Trophoblast cell (in vitro differentiated cells and primary cell): ENCODE measurements around the gene RASAL2.
A peak's percentile ranks its signal among the peaks of the same experiment; 100 is the strongest.

ENCODE experiments used
- DNase-seq, 2 donors: peaks; one replicate each; pipeline ENCODE4 v3.0.0-alpha.2; 2016
- H2AFZ ChIP-seq: 2 replicates; pipeline ENCODE4 v1.6.1; 2013; ENCODE audit warnings: low read length, moderate library complexity, mild to moderate bottlenecking; ENCODE audit not compliant: insufficient read depth, poor library complexity
- H2AK5ac ChIP-seq: 2 replicates; pipeline ENCODE4 v1.6.1; 2013; ENCODE audit warnings: mild to moderate bottlenecking, low read length
- H2BK120ac ChIP-seq: 2 replicates; pipeline ENCODE4 v1.6.1; 2013; ENCODE audit warnings: low read length, mild to moderate bottlenecking, moderate library complexity; ENCODE audit not compliant: insufficient read depth, poor library complexity
- H2BK12ac ChIP-seq: 2 replicates; pipeline ENCODE4 v1.6.1; 2013; ENCODE audit warnings: mild to moderate bottlenecking, low read length, moderate library complexity
- H2BK5ac ChIP-seq: 2 replicates; pipeline ENCODE4 v1.6.1; 2013; ENCODE audit warnings: low read length, low read depth, moderate library complexity, mild to moderate bottlenecking; ENCODE audit not compliant: poor library complexity
- H3K14ac ChIP-seq: 2 replicates; pipeline ENCODE4 v1.6.1; 2013; ENCODE audit warnings: mild to moderate bottlenecking, low read length
- H3K18ac ChIP-seq: 2 replicates; pipeline ENCODE4 v1.6.1; 2013; ENCODE audit warnings: mild to moderate bottlenecking, low read length
- H3K23ac ChIP-seq: 2 replicates; pipeline ENCODE4 v1.6.1; 2013; ENCODE audit warnings: low read length
- H3K27ac ChIP-seq: 2 replicates; pipeline ENCODE4 v1.5.1; 2013; ENCODE audit warnings: low read depth, mild to moderate bottlenecking, inconsistent platforms, low read length, moderate library complexity
- H3K27me3 ChIP-seq: 2 replicates; pipeline ENCODE4 v1.6.1; 2013; ENCODE audit warnings: inconsistent platforms, mild to moderate bottlenecking, low read length, moderate library complexity; ENCODE audit not compliant: insufficient read depth
- H3K36me3 ChIP-seq, 2 experiments: 1 replicate in 1 of 2; 2 replicates in 1 of 2; pipeline ENCODE4 v1.6.1; 2013; ENCODE audit warnings: low read length in 2 of 2, mild to moderate bottlenecking in 2 of 2, moderate library complexity in 1 of 2; ENCODE audit not compliant: insufficient read depth in 2 of 2, control insufficient read depth in 1 of 2
- H3K4ac ChIP-seq: 2 replicates; pipeline ENCODE4 v1.6.1; 2013; ENCODE audit warnings: low read depth, mild to moderate bottlenecking, low read length, moderate library complexity
- H3K4me1 ChIP-seq, 2 experiments: 1 replicate in 1 of 2; 2 replicates in 1 of 2; pipeline ENCODE4 v1.6.1; 2013; ENCODE audit warnings: low read length in 2 of 2, mild to moderate bottlenecking in 2 of 2, moderate library complexity in 1 of 2; ENCODE audit not compliant: insufficient read depth in 2 of 2, control insufficient read depth in 1 of 2
- H3K4me2 ChIP-seq: 2 replicates; pipeline ENCODE4 v1.6.1; 2013; ENCODE audit warnings: inconsistent platforms, mild to moderate bottlenecking, low read length, moderate library complexity
- H3K4me3 ChIP-seq: 2 replicates; pipeline ENCODE4 v1.5.1; 2013; ENCODE audit warnings: mild to moderate bottlenecking, low read depth, low read length, inconsistent platforms
- H3K79me1 ChIP-seq: one replicate; pipeline ENCODE4 v1.6.1; 2013; ENCODE audit warnings: low read length
- H3K79me2 ChIP-seq: 2 replicates; pipeline ENCODE4 v1.6.1; 2013; ENCODE audit warnings: low read length, mild to moderate bottlenecking; ENCODE audit not compliant: control insufficient read depth, insufficient read depth, poor library complexity
- H3K9ac ChIP-seq: 2 replicates; pipeline ENCODE4 v1.6.1; 2013; ENCODE audit warnings: mild to moderate bottlenecking, low read length
- H3K9me3 ChIP-seq: 2 replicates; pipeline ENCODE4 v1.6.1; 2013; ENCODE audit warnings: low read depth, mild to moderate bottlenecking, control low read depth, inconsistent platforms, low read length; ENCODE audit not compliant: insufficient read depth
- H4K12ac ChIP-seq: 2 replicates; pipeline ENCODE4 v1.6.1; 2013; ENCODE audit warnings: low read depth, mild to moderate bottlenecking, low read length, moderate library complexity
- H4K8ac ChIP-seq: 2 replicates; pipeline ENCODE4 v1.6.1; 2013; ENCODE audit warnings: low read depth, mild to moderate bottlenecking, low read length, moderate library complexity
- H4K91ac ChIP-seq: one replicate; pipeline ENCODE4 v1.6.1; 2013; ENCODE audit warnings: low read depth, mild to moderate bottlenecking, low read length, moderate library complexity
- WGBS: extraction: QIAGEN DNeasy Blood & Tissue Kit; methylation state at CpG from one replicate; pipeline ENCODE4 v1.1.7; 2013; ENCODE audit warnings: missing lambda C conversion rate; ENCODE audit not compliant: insufficient read length, insufficient coverage; ENCODE audit errors: extremely low coverage; 5-methylcytosine and 5-hydroxymethylcytosine counted together

Gene RASAL2

DNA sequence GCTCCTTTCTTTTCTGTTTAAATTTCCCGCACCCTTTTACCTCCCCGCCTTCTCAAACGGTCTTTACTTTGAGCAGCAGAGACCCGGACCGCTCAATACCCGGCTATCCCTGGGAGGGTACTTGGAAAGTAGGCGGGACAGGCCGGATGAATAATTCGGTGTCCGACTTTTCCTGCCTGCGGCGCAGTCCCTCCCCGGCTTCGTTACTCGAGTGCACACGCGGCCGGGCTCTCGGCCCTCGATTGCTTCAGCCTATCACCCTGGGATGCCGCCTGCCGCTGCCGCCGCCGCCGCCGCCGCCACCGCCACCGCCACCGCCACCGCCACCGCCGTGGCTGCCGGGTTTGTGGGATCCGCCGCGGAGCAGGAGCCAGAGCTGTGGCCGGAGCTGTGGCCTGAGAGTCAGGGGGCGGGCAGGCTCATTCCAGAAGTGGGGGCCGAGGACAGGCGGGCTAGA, 382 bp upstream of the RASAL2 start:
- peak overlapping the region; percentile 88 for H3K4me2 ChIP-seq
- peak overlapping the region; percentile 97 for H4K91ac ChIP-seq
- H3K4ac ChIP-seq = peak overlapping the region; percentile 89
- peaks cover 16% of the 10 kb centered on the region for H3K79me1 ChIP-seq
- no peaks in the 10 kb centered on the region for H3K9me3 ChIP-seq
- H2BK120ac ChIP-seq = peak overlapping the region; percentile 94
- peak overlapping the region; percentile 86 for H2BK12ac ChIP-seq
- peak overlapping the region; percentile 93 for H2AFZ ChIP-seq
- peak overlapping the region; percentile 79 for H3K9ac ChIP-seq
- peak overlapping the region; percentile 82 for H4K8ac ChIP-seq
- H3K18ac ChIP-seq = peak overlapping the region; percentile 97
- no peaks in the 10 kb centered on the region for H3K27me3 ChIP-seq
- peak overlapping the region; percentile 98 for H3K14ac ChIP-seq
- no peak overlapping the region for H3K23ac ChIP-seq
- H4K12ac ChIP-seq = peak overlapping the region; percentile 86
- peak; percentile 97 to 99 for DNase-seq
- no peak overlapping the region for H2AK5ac ChIP-seq
- H2BK5ac ChIP-seq = peak overlapping the region; percentile 91
- H3K4me1 ChIP-seq = peaks cover 0 to 1% of the 10 kb centered on the region in 2 experiments
- H3K79me2 ChIP-seq = peaks cover 11% of the 10 kb centered on the region
- peak overlapping the region; percentile 99 for H3K27ac ChIP-seq
- H3K4me3 ChIP-seq = peak overlapping the region; percentile 100
- WGBS = no CpG with 5 or more reads among the region's 42 CpGs
- no peaks in the 10 kb centered on the region for H3K36me3 ChIP-seq

DNA sequence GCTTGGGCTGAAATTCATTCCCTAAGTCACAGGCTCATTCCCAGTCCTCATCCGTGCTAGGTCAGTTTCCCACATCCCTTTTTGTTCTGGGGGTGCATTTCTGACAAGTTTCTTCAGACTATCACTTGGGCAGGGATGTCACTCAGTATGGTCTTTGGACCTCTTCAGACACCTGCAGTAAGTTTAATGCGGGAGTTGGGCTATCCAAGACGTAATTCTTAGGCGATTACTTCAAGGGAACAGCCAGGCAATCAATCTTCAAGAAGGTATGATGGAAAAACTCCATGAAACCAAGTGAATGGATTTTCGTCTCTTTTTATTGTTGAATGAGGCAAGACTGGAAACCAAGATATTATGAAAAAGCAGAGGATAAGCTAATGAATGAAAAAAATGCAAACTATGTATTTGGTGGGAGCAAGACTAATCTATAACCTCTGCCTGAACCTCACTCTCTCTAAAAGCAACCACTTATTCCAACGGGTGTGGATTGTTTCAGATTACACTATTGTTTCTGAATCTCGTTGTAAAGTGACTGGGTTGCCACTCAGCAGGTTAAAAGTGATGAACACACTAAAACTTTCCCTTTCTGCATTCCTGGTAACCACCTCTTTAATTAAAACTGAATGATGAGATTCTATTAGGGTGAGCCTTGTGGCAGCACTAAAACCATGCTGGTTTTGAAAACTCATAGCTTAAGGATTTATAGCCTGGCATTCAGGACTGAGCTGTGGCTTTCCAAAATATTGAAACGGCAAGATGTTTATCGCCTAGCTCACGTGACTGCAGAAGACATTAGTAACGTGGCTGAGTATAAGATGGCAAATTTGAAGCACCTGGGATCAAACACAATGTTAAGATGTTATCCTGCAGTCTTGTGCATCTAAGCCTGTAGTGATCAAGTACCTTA, 1.1 kb downstream of the RASAL2 start:
- DNase-seq = peak; percentile 72 to 88
- WGBS = no CpG with 5 or more reads among the region's 11 CpGs
- peak overlapping the region; percentile 82 for H3K4ac ChIP-seq
- peak overlapping the region; percentile 42 for H2BK12ac ChIP-seq
- peak overlapping the region; percentile 91 for H2BK5ac ChIP-seq
- H2AFZ ChIP-seq = no peak overlapping the region
- H3K18ac ChIP-seq = peak overlapping the region; percentile 97
- peak overlapping the region; percentile 99 for H3K27ac ChIP-seq
- H3K14ac ChIP-seq = peak overlapping the region; percentile 98
- peak overlapping the region; percentile 97 for H4K91ac ChIP-seq
- H3K79me1 ChIP-seq = peaks cover 16% of the 10 kb centered on the region
- peak overlapping the region; percentile 82 for H2AK5ac ChIP-seq
- H3K79me2 ChIP-seq = peaks cover 11% of the 10 kb centered on the region
- peak overlapping the region; percentile 34 for H4K8ac ChIP-seq
- H3K4me3 ChIP-seq = peak overlapping the region; percentile 100
- H3K36me3 ChIP-seq = no peaks in the 10 kb centered on the region
- H4K12ac ChIP-seq = no peak overlapping the region
- no peaks in the 10 kb centered on the region for H3K9me3 ChIP-seq
- peak overlapping the region; percentile 67 for H2BK120ac ChIP-seq
- peak overlapping the region; percentile 88 for H3K4me2 ChIP-seq
- peak overlapping the region; percentile 93 for H3K23ac ChIP-seq
- H3K27me3 ChIP-seq = no peaks in the 10 kb centered on the region
- H3K9ac ChIP-seq = peak overlapping the region; percentile 87
- H3K4me1 ChIP-seq = peaks cover 0 to 1% of the 10 kb centered on the region in 2 experiments

DNA sequence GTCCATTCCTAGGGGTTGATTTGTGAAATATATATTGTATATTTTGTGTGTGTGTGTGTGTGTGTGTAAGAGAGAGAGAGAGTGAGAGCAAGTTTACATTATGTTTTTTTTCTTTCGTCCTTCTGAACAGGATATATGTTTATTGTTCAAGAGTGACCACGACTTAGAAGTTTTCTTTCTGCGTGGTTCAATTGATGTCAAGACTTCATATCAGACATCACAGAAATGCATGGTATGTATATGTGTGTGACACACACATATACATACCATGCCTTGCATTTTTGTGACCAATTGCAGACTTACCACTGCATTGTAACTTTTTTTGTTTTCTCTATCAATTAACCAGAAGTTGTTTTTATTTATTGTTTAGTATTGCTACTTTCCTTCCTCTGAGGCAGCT, 2.5 kb downstream of the RASAL2 start:
- peak overlapping the region; percentile 26 for H3K4me2 ChIP-seq
- no peak overlapping the region for H2BK120ac ChIP-seq
- H3K36me3 ChIP-seq = no peaks in the 10 kb centered on the region
- no peak overlapping the region for H4K8ac ChIP-seq
- no peak overlapping the region for H3K27ac ChIP-seq
- H3K23ac ChIP-seq = no peak overlapping the region
- no peak overlapping the region for H2AK5ac ChIP-seq
- peaks cover 0 to 1% of the 10 kb centered on the region in 2 experiments for H3K4me1 ChIP-seq
- no peaks in the 10 kb centered on the region for H3K27me3 ChIP-seq
- DNase-seq = peak in 1 of 2 donors; percentile 74
- peaks cover 16% of the 10 kb centered on the region for H3K79me1 ChIP-seq
- no peak overlapping the region for H3K4me3 ChIP-seq
- H3K9ac ChIP-seq = no peak overlapping the region
- no peak overlapping the region for H4K12ac ChIP-seq
- no peak overlapping the region for H3K4ac ChIP-seq
- no peaks in the 10 kb centered on the region for H3K9me3 ChIP-seq
- no CpG with 5 or more reads among the region's 3 CpGs for WGBS
- no peak overlapping the region for H3K14ac ChIP-seq
- H2BK12ac ChIP-seq = no peak overlapping the region
- H2BK5ac ChIP-seq = no peak overlapping the region
- no peak overlapping the region for H3K18ac ChIP-seq
- H2AFZ ChIP-seq = no peak overlapping the region
- no peak overlapping the region for H4K91ac ChIP-seq
- peaks cover 11% of the 10 kb centered on the region for H3K79me2 ChIP-seq

DNA sequence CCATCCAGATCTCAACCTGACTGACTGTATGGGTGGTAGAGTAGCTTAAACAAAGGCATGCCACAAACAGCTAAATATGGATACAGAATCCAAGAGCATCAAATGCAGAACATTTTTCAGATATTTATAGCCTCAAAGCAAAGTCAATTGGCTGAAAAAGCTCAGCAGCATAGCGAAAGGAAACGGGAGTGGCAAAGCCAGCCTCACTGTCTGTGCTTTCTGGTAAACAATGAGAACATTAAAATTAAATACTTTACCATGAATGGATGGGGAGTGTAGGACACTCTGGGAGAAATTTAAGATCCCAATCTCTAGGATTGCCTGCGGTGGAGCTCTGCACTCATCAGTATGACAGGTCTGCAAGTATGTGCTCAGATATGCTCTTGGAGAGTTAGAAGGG, 4.4 kb downstream of the RASAL2 start:
- no peak overlapping the region for H2BK120ac ChIP-seq
- H3K4ac ChIP-seq = peak overlapping the region; percentile 16
- DNase-seq = peak; percentile 58 to 73
- WGBS = no CpG with 5 or more reads among the region's 3 CpGs
- no peak overlapping the region for H2BK12ac ChIP-seq
- peaks cover 0 to 3% of the 10 kb centered on the region in 2 experiments for H3K4me1 ChIP-seq
- H4K8ac ChIP-seq = no peak overlapping the region
- no peaks in the 10 kb centered on the region for H3K27me3 ChIP-seq
- H3K9me3 ChIP-seq = no peaks in the 10 kb centered on the region
- H3K79me1 ChIP-seq = peaks cover 16% of the 10 kb centered on the region
- H3K23ac ChIP-seq = no peak overlapping the region
- peak overlapping the region; percentile 33 for H3K4me2 ChIP-seq
- no peak overlapping the region for H3K14ac ChIP-seq
- H2BK5ac ChIP-seq = no peak overlapping the region
- peak overlapping the region; percentile 28 for H3K27ac ChIP-seq
- H3K36me3 ChIP-seq = no peaks in the 10 kb centered on the region
- H4K12ac ChIP-seq = no peak overlapping the region
- H3K18ac ChIP-seq = no peak overlapping the region
- H3K4me3 ChIP-seq = no peak overlapping the region
- H2AFZ ChIP-seq = no peak overlapping the region
- peaks cover 11% of the 10 kb centered on the region for H3K79me2 ChIP-seq
- no peak overlapping the region for H3K9ac ChIP-seq
- no peak overlapping the region for H2AK5ac ChIP-seq
- H4K91ac ChIP-seq = no peak overlapping the region
